Kidney (tissue), 14 donors: ENCODE data around the gene CIAO1. TPM values are rescaled to one million over a fixed set of nuclear protein-coding genes. Genes with fewer than 3 reads are reported as not detected.

Experiments
- DNase-seq, 5 donors: peaks; one replicate each; pipeline ENCODE4 v3.0.0-alpha.2; 2013 to 2020
- FAIRE-seq: peaks from 2 replicates; lab custom pipeline; 2012; peaks lifted over from hg19 to GRCh38; lab: Jason Lieb, UNC
- H3K27ac ChIP-seq, 2 donors: one replicate each; pipeline ENCODE4 v1.7.0; 2013; ENCODE audit warnings: low read depth in 2 of 2, low read length in 2 of 2, inconsistent platforms in 1 of 2
- H3K27me3 ChIP-seq: one replicate; pipeline ENCODE4 v1.7.1; 2013; ENCODE audit warnings: low read length, inconsistent platforms; ENCODE audit not compliant: control insufficient read depth, insufficient read depth
- H3K36me3 ChIP-seq, 3 donors: one replicate each; pipeline versions ENCODE4 v1.7.0 to v1.7.1; 2013; ENCODE audit warnings: low read length in 3 of 3, control low read depth in 1 of 3, inconsistent platforms in 1 of 3; ENCODE audit not compliant: insufficient read depth in 3 of 3, control insufficient read depth in 2 of 3
- H3K4me1 ChIP-seq, 3 donors: one replicate each; pipeline versions ENCODE4 v1.7.0 to v1.7.1; 2013; ENCODE audit warnings: low read length in 3 of 3, inconsistent platforms in 1 of 3, low read depth in 1 of 3; ENCODE audit not compliant: control insufficient read depth in 2 of 3, insufficient read depth in 2 of 3
- H3K4me3 ChIP-seq, 3 donors: one replicate each; pipeline versions ENCODE4 v1.7.0 to v1.8.1; 2013; ENCODE audit warnings: low read length in 3 of 3, control low read depth in 1 of 3, inconsistent platforms in 1 of 3
- H3K9ac ChIP-seq, 3 donors: one replicate each; pipeline versions ENCODE4 v1.7.0 to v1.7.1; 2013; ENCODE audit warnings: low read length in 3 of 3, control low read depth in 1 of 3, inconsistent platforms in 1 of 3
- H3K9me3 ChIP-seq, 3 donors: one replicate each; pipeline versions ENCODE4 v1.7.0 to v1.7.1; 2013; ENCODE audit warnings: low read length in 3 of 3, control low read depth in 1 of 3, inconsistent platforms in 1 of 3; ENCODE audit not compliant: control insufficient read depth in 2 of 3, insufficient read depth in 1 of 3
- intact Hi-C: fragments of 100-400 bp; cut with DNase I; formaldehyde crosslinking; loops from one replicate; pipeline ENCODE4 v1.11.1; 2022
- polyA plus RNA-seq: library from polyadenylated mRNA; stranded (reverse); fragments of 350-450 nt; fragmentation: Illumina TruSeq; extraction: RNeasy Lipid Tissue Mini Kit (QIAGEN cat#74804); gene quantifications from one replicate; pipeline ENCODE4 v1.2.3, GENCODE V29; 2014; ENCODE audit warnings: low read depth, low replicate concordance; ENCODE audit not compliant: insufficient read depth
- total RNA-seq: library from RNA; stranded (reverse); fragmentation: NEBNext Ultra II Directional; extraction: Animal tissue kit (Norgen Biotek cat#: 25700); gene quantifications from one replicate; pipeline ENCODE4 v1.2.1, GENCODE V29; 2021
- TF ChIP-seq, protein P1 (sequence below): IDR thresholded peaks from 3 replicates; pipeline ENCODE4 v1.5.1; 2012; ENCODE audit warnings: mild to moderate bottlenecking, moderate library complexity, borderline replicate concordance; ENCODE audit not compliant: insufficient read depth; ENCODE audit errors: extremely low read depth
- donor health status: control.
- donor health status: control.
- donor health status: control.
- donor health status: control.
- donor health status: control.
- donor health status: DM: yes; HTN: yes; CAD: no.
- donor health status: Normal renal cell carcinoma (clear cell type).

The CIAO1 gene
- total and polyA plus RNA-seq, 2 donors from 2014 or later, result 48.2 to 63.0 TPM

DNA sequence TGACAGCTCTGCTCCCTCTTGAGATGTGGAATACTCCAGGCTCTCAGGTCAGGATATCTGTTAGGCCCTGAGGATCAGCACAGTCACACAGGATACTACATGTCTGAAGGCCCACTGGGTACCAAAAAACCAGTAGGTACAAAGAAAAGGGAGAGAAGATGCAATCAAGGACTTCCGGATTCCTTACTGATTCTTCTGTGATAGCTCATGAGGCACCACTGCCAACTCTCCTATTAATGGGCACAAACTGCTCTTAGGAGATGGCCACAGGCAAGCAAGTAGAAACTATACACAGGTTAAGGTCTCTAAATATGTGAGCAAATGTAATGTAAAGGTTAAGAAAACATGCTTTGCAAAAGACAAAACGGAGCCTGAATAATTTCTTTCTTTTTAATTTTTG is 3.7 kb upstream of the CIAO1 start:
- FAIRE-seq, result no peak
- H3K4me3 ChIP-seq, result no peak overlapping the region
- H3K9ac ChIP-seq, result no peak overlapping the region
- DNase-seq, result no peak
- no peaks in the 10 kb centered on the region for H3K27me3 ChIP-seq
- intact Hi-C loops, result no loop called here
- peaks cover 8 to 64% (median 62%) of the 10 kb centered on the region in 3 donors for H3K4me1 ChIP-seq
- TF ChIP-seq, protein P1, sequence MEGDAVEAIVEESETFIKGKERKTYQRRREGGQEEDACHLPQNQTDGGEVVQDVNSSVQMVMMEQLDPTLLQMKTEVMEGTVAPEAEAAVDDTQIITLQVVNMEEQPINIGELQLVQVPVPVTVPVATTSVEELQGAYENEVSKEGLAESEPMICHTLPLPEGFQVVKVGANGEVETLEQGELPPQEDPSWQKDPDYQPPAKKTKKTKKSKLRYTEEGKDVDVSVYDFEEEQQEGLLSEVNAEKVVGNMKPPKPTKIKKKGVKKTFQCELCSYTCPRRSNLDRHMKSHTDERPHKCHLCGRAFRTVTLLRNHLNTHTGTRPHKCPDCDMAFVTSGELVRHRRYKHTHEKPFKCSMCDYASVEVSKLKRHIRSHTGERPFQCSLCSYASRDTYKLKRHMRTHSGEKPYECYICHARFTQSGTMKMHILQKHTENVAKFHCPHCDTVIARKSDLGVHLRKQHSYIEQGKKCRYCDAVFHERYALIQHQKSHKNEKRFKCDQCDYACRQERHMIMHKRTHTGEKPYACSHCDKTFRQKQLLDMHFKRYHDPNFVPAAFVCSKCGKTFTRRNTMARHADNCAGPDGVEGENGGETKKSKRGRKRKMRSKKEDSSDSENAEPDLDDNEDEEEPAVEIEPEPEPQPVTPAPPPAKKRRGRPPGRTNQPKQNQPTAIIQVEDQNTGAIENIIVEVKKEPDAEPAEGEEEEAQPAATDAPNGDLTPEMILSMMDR, result no peak
- H3K27ac ChIP-seq, result peak overlapping the region in 1 of 2 donors; percentile 23
- peaks cover 0 to 7% (median 4%) of the 10 kb centered on the region in 3 donors for H3K36me3 ChIP-seq
- no peaks in the 10 kb centered on the region for H3K9me3 ChIP-seq

DNA sequence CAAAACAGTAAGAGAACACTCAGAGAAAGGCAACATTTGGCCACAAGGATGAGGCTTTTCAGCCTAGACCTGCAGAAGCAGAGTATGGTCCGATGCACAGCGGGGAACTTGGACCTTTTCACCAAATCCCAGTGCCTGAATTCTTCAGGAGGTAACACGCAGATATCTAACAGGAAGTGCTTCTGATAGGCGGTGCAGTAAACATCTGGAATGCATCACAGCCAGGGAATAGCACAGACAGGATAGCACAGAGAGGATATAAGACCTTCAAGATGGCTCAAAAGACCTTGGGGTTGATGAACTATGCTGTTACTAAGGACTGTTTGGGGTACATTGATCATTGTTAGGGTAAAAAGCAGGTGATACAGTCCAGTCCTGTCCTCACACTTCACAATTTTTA is 1.9 kb upstream of the CIAO1 start:
- no peak for DNase-seq
- intact Hi-C loops, result no loop called here
- no peaks in the 10 kb centered on the region for H3K27me3 ChIP-seq
- peaks cover 7 to 20% (median 15%) of the 10 kb centered on the region in 3 donors for H3K36me3 ChIP-seq
- H3K9me3 ChIP-seq, result no peaks in the 10 kb centered on the region
- TF ChIP-seq, protein P1, result no peak
- peak overlapping the region in 2 of 3 donors; percentile 4 to 93 for H3K9ac ChIP-seq
- peak overlapping the region in 1 of 2 donors; percentile 95 for H3K27ac ChIP-seq
- FAIRE-seq, result no peak
- peaks cover 8 to 52% (median 48%) of the 10 kb centered on the region in 3 donors for H3K4me1 ChIP-seq
- peak overlapping the region; percentile 5 to 90 (median 72) for H3K4me3 ChIP-seq

DNA sequence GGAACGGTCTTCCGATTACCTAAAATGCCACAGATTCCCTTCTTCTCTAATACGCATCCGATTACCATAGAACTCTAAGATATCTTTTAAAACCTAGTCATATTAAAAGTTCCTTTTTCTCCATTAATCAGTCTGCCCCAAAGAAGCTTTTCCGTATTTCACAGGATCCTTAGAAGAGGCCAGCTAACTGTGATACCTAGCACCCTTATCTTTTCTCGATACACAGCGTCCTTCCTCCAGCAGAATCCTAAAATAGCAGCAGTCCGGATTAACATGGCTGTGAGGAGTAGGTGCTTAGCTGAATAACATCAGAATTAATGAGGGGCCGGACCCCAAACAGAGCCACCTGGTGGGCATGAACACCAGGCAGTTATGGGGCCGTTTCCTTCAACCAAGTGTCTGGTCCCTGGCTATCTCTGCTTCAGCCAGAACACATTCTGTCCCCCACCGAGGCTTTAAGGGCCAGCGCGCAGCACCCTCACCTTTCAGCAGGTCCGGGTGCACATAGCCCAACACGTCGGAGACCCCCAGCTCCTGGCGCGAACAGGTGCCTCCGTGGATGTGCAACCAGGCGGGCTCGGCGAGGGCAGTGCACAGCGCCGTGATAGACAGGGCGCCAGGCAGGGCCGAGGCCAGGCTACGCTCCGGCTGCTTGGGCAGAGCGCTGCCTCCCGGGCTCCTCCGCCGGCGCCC is 1.2 kb upstream of the CIAO1 start:
- Histone ChIP-seq H3K9ac (peak overlapping the region; percentile 45 to 93 (median 68)), H3K27ac (peak overlapping the region; percentile 95), H3K9me3 (no peaks in the 10 kb centered on the region), H3K4me1 (peaks cover 8 to 45% (median 41%) of the 10 kb centered on the region in 3 donors), H3K36me3 (peaks cover 7 to 24% (median 17%) of the 10 kb centered on the region in 3 donors), H3K27me3 (no peaks in the 10 kb centered on the region), H3K4me3 (peak overlapping the region; percentile 43 to 90 (median 72))
- intact Hi-C loops, result no loop called here
- TF ChIP-seq, protein P1, result no peak
- DNase-seq (peak; percentile 69 to 89 (median 74)), FAIRE-seq (no peak)
